Stimulated activated CD4-positive, alpha-beta T cell treated with anti-CD3 and anti-CD28 coated beads, Interleukin-15, amount 100 ng/mL, for 24 hours (primary cell): Measurements from ENCODE around the gene CARM1.

Source experiments
- DNase-seq: peaks from one replicate; pipeline ENCODE4 v3.0.0-alpha.2; 2020

CARM1 gene

DNA sequence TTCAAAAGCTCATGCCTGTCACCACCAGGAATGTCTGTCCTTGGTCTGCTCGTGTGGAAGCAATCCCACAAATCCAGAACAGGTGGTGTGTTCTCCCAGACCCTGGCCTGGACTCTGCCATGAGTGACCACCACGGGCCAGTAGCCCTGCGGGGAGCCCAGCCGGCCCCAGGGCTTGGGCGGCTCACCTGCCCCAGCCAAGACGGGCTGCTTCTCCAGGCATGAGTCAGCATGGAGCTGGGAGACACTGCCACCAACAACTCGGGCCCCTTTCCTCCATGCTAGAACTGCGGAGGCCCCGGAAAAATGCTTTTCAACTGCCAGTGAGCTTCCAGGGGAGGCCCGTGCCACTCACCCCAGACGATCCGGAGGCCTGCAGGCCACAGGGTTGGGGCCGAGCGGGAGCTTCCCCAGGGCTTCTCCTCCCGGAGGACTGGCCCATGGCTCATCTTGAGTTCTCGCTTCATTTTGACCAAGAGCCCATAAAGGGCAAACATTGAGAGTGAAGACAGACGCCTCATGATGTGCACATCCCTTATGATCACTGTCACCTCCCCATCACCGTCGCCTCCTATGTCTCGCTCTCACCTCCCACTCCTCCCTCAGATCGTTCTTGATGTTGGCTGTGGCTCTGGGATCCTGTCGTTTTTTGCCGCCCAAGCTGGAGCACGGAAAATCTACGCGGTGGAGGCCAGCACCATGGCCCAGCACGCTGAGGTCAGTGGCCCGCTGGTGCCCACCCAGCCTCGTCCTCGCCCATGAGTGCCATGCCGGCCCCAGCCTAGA, 40.4 kb downstream of the CARM1 start:
- DNase-seq = no peak

DNA sequence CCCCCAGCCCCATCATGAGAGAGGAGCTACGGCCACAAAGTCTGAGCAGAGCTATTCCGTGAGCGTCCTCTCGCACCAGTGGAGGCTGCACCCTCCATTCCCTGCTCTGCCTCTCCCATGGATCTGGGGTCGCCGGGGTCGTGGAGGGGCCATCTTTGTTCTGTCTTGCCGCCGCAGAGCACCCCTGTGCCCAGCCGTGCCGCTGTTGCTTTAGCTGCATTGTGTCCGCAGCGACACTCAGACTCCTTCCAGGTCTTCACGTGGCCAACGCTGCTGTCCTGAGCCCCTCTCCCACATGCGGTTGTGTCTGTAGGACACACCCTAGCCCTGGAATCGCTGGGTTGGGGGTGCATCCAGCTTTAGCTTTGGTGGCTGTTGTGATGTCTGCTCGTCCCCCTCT, 41.3 kb downstream of the CARM1 start:
- DNase-seq = no peak

DNA sequence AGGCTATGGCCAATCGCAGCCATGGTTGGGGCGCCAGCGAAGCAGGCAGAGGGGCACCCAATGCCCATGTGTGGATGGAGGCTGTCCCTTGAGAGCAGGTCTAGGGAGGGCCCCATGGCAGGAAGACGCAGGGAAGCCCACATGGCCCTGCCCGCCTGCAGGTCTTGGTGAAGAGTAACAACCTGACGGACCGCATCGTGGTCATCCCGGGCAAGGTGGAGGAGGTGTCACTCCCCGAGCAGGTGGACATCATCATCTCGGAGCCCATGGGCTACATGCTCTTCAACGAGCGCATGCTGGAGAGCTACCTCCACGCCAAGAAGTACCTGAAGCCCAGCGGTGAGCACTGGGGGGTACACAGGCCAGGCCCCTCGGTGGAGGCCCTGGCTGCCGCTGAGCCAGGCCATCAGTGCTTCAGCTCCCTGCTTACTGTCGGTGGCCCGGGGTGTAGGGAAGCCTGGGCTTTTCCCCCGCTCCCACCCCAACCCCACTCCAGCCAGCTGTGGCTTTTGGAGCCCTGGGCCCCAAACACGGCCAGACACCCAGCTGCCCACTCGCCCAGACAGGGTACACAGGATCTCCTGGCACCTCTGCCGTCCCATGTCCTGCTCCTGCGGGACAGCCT, 42.5 kb downstream of the CARM1 start:
- no peak for DNase-seq

DNA sequence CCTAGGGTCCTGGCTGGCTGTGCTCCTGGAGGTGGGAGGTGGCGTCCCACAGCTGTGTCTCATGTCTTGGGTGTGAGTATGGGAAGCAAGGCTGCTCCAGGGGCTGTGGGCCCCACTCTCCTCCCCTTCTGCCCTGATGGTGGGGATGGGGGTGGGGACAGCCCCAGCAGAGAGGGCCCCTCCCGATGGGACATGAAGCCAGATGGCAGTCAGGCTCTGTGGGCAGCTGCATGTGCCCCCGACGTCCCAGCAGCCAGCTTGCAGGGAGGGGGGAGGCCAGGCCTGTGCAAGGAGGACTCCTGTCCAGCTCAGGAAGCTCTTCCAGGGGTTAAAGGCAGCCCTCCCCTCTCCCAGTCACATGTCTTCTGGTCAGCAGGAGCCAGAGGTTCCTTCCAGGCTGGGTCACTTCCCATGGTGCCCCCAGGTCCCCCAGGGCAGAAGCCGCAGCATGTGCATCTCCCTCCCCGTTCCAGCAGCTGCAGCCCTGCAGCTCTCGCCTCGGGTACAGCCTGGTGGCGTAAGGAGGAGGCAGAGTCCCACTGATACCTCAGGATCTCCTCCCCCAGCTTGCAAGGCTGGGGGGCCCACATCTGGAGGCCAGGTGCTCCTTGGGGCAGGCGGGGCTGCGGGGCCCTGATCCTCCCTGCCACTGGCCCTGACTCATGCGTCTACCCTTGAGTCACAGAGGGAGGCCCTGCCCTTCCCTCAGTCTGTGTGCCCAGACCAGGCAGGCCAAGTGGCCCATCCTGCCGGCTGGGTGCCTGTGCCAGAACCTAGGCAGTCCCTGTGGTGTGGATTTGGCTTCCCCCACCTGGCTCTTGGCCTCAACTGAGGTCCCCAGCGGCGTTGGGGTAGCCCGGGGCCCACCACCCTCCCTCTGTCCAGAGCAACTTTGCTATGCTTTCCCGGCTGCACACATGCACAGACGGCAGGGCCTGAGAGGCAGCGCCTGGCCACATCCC, 44.1 kb downstream of the CARM1 start:
- DNase-seq = no peak

DNA sequence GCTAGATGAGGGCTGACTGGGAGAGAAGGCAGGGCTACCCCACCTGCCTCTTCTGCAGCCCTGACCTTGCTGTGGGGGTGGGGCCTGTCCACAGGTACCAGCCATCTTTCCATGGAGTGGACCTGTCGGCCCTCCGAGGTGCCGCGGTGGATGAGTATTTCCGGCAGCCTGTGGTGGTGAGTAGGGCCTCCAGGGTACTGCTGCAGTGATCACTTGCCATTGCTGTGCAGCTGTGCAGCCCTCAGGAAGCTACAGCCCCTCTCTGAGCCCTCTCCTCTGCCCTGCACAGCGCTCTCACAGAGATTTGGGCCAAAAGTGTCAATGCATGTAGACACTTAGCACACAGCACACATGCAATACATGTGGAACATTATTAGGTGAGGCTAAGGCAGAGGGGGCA, 45.2 kb downstream of the CARM1 start:
- DNase-seq = no peak

DNA sequence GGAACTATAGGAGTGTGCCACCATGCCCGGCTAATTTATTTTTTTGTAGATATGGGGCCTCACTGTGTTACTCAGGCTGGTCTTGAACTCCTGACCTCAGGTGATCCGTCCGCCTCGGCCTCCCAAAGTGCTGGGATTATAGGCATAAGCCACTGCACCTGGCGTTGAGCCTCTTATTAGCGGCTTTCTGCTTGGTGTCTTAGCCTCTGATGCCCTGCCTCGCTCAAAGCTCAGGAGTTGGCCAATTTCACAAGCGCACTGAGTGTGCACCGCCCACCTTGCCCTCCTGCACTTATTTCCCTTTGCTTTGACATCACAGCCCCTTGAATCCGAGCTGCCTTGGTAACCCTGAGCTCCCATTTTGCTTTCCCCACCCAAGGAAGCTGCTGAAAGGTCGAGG, 47.0 kb downstream of the CARM1 start:
- no peak for DNase-seq

DNA sequence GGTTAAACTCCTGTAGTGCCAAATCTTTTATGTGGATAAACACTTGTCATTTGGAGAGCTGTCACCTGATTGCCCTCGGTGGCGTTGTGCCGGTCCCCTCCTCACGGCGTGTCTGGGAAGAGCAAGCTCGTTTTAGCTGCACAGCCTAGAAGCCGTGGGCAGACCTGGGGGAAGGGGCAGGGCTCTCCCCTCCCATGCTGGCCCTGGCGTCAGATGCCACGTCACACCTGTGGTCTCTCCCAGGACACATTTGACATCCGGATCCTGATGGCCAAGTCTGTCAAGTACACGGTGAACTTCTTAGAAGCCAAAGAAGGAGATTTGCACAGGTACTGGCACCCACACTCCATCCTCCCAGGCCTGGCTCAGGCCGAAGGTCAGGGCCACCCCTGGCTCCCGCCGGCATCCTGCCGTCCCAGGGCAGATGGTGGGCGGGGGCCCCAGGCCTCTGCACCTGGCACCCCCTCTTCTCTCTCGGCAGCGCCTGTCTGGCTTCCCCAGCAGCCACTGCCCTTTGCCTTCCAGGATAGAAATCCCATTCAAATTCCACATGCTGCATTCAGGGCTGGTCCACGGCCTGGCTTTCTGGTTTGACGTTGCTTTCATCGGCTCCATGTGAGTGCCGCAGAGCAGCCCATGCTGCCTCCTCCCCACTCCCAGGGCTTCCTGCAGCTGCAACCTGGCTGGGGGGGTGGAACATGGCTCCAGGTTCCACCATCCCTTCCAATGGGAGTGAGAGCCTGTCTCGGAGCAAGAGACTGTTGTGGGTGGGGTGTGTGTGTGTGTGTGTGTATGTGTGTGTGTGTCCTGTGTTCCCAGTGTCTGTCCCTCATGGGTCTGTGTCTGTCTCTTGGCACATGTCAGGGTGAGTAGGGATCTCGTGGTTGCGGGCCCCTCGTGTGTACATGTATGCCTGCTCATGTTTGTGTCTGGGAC, 48.3 kb downstream of the CARM1 start:
- no peak for DNase-seq

DNA sequence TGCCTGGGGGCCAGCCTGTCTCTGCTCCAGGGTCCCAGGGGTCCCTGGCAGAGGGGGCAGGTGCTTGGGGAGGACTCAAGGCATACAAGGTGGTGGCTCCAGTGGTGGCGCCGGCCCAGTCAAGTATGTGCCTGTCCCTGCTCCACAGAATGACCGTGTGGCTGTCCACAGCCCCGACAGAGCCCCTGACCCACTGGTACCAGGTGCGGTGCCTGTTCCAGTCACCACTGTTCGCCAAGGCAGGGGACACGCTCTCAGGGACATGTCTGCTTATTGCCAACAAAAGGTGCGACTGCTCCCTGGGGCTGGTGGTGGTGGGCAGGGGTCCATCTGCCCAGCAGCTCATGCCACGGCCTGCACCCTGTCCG, 48.9 kb downstream of the CARM1 start:
- no peak for DNase-seq

DNA sequence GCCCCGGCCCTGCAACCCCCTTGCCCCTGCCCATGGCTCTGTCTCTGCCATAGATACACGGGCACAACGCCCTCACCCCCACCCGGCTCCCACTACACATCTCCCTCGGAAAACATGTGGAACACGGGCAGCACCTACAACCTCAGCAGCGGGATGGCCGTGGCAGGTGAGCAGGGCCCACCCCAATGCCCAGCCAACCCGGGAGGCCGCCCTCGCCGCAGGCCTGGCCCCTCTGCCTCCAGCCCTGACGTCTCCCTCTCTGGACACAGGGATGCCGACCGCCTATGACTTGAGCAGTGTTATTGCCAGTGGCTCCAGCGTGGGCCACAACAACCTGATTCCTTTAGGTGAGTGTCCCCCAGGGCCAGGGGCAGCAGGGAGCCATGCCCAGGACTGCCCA, 49.4 kb downstream of the CARM1 start:
- no peak for DNase-seq

DNA sequence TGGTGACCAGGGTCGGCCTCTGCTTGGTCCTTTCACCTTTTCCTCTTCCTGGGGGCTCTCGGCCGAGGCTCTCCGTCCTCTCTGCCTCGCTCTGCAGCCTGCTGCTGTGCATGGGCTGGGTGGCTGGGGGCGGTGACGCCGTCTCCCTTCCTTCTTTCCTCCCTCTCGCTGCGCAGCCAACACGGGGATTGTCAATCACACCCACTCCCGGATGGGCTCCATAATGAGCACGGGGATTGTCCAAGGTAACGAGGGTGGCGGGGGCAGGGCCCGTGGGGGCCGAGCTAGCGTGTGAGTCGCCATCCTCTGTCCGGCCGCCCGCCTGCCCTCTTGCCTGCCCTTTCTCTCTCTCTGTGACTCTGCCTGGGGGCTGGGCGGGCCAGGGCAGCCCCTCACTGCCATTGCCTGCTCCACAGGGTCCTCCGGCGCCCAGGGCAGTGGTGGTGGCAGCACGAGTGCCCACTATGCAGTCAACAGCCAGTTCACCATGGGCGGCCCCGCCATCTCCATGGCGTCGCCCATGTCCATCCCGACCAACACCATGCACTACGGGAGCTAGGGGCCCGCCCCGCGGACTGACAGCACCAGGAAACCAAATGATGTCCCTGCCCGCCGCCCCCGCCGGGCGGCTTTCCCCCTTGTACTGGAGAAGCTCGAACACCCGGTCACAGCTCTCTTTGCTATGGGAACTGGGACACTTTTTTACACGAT, 50.0 kb downstream of the CARM1 start:
- no peak for DNase-seq

DNA sequence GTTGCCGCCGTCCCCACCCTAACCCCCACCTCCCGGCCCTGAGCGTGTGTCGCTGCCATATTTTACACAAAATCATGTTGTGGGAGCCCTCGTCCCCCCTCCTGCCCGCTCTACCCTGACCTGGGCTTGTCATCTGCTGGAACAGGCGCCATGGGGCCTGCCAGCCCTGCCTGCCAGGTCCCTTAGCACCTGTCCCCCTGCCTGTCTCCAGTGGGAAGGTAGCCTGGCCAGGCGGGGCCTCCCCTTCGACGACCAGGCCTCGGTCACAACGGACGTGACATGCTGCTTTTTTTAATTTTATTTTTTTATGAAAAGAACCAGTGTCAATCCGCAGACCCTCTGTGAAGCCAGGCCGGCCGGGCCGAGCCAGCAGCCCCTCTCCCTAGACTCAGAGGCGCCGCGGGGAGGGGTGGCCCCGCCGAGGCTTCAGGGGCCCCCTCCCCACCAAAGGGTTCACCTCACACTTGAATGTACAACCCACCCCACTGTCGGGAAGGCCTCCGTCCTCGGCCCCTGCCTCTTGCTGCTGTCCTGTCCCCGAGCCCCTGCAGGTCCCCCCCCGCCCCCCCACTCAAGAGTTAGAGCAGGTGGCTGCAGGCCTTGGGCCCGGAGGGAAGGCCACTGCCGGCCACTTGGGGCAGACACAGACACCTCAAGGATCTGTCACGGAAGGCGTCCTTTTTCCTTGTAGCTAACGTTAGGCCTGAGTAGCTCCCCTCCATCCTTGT, 50.7 kb downstream of the CARM1 start:
- no peak for DNase-seq

DNA sequence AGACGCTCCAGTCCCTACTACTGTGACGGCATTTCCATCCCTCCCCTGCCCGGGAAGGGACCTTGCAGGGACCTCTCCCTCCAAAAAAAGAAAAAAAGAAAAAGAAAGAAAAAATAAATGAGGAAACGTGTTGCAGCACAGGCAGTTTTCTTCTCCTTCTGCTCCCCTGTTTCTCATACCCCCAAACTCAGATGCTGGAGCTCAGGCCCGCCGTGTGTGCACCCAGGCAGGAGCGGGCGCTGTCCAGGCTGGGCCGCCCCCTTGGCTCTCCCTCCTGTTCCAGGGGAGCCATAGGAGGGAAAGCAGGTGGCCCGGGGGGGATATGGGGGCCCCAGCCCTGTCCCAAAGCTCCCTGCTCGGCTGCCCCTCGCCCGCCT, 51.3 kb downstream of the CARM1 start:
- DNase-seq = no peak

DNA sequence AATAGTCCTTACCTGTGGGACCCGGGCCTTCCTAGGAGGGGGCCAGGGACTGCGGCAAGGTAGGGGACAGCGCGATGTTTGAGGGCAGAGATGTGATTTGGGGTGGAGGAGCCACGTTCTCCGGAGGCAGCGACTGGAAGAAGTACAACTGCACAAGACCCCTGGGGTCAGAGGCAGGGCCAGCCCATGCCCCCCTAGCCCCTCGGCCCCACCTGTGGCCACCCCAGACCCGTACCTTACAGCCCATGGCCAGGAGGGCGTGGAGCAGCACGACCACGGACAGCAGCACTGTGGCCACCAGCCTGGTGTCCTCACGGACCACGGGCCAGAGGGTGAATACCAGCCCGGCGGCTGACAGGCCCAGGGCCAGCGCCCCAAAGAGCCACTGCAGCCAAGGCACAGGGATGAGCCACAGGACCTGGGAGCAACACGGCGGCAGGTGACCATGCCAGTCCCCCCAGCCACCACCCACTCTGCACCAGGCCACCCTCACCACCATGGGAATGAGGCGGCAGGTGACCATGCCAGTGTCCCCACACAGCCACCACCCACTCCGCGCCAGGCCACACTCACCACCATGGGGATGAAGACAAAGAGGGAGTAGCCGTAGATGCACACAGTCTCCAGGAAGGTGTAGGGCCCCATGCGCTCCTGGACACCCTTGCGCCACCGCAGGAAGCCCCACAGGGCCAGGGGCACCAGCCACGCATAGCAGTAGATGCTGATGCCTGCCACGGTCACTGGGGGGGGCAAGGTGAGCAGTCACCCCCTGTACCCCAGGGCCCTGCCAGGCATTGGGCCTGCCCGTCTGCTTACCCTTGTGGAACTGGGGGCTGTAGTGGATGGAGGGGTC, 52.1 kb downstream of the CARM1 start:
- no peak for DNase-seq

DNA sequence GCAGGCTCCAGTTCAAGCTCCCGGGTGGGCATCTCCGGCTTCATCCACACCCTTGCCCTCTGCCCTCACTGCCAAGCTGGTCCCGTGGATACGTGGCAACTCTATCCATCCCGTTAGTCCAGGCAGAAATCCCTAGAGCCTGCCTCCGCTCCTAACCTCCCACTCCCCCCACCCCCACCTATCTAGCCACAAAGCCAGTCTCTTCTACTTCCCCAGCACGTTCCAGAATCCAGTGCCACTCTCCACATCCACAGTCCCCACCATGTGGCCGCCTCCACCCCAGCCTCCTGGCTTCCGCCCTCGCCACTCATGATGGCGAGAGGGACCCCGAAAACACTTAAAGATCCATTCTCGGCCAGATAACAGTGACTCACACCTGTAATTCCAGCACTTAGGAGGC, 53.2 kb downstream of the CARM1 start:
- DNase-seq = no peak

DNA sequence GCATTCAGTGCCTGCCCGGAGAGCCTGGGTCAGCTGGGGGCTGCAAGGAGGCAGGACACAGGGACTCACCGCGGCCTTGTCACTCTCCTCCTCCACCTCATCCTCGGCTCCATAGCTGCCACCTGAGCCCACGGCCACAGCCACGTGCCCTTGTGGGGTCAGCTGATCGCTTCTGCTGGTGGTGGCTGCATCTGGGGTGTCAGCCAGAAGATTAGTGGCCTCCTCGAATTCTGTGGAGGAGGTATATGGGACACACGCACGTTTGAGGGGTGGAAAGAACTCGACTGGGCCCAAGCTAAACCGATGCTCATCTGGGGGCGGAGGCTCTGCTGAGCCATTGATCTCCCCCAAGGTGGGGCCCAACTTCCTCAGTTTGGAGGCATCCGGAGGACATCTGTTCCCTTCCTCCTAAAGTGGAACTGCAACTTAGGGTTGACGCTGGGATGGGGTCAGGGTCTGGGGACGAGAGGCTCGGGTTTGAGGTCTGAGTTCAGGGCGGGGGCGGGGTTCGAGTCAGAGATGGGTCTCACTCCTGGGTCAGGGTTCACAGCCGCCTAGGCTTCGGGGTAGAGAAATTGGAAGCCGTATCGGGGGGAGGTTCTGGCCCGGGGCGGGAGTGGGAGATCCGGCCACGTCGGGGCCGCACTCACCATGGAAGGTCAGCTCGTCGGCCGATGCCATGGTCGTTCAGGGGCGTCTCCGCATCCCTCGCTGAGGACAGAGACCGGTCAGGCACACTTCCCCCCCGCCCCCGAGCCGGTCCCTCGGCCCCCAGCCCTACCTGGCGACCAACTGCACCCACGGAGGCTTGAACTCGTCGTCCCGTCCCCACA, 56.6 kb downstream of the CARM1 start:
- no peak for DNase-seq

DNA sequence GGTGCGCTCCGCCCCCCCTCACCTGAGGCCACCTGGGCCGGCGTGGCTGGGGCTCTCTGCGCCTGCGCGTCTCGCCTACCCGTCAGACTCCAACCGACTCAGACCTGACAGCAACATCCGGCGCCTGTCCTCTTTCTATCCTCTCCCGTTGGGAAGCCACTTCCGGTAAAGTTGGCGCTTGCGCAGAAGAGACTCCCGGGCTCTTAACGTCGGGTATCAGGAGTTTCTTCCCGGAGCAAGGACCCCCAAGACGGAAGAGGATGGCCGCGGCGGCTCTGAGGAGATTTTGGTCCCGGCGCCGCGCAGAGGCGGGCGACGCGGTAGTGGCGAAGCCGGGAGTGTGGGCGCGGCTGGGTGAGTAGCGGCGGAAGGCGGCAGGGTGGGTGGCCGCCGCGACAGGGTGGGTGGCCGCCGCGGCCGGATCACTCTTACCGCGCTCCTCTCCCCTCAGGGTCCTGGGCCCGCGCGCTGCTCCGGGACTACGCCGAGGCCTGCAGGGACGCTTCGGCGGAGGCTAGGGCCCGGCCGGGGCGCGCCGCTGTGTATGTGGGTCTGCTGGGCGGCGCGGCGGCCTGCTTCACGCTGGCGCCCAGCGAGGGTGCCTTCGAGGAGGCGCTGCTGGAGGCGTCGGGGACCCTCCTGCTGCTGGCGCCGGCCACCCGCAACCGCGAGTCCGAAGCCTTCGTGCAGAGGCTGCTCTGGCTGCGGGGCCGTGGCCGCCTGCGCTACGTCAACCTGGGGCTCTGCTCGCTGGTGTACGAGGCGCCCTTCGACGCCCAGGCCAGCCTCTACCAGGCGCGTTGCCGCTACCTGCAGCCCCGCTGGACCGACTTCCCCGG, 57.4 kb downstream of the CARM1 start, which contains the start of the genes TIMM29 and YIPF2:
Gene TIMM29 (plus strand): TSS at position 249 of the 839 bp plus-strand sequence. CDS start 12 bp downstream, at position 261.
Gene YIPF2 (minus strand): TSS at position 77 of the 839 bp plus-strand sequence. CDS start 229 bp downstream, outside the sequence.
- peak; percentile 98 for DNase-seq

DNA sequence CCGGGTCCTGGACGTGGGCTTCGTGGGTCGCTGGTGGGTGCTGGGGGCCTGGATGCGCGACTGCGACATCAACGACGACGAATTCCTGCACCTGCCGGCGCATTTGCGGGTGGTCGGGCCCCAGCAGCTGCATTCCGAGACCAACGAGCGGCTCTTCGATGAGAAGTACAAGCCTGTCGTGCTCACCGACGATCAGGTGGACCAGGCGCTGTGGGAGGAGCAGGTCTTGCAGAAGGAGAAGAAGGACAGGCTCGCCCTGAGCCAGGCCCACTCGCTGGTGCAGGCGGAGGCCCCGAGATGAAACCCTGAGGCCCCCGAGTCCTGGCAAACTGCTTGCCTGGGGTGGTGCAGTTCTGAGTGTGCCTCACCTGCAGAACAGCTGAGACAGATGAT, 58.0 kb downstream of the CARM1 start:
- DNase-seq = no peak
